OCI-LY3 (cell line): Measurements from ENCODE around the gene OR5K1.

Experiments used
- EZH2phosphoT487 ChIP-seq: fragments of 200-600 bp; shearing (Covaris generic); IDR thresholded peaks from 2 replicates; pipeline ENCODE4 v1.6.1; 2018; ENCODE audit warnings: antibody characterized with exemption, mixed run types, low read depth
- TF ChIP-seq, protein P1 (sequence below): fragments of 200-600, 300-600 bp; sonication (generic); IDR thresholded peaks from 2 replicates; pipeline ENCODE4 v1.5.1; 2014; ENCODE audit warnings: antibody characterized with exemption, low read length, low read depth

DNA sequence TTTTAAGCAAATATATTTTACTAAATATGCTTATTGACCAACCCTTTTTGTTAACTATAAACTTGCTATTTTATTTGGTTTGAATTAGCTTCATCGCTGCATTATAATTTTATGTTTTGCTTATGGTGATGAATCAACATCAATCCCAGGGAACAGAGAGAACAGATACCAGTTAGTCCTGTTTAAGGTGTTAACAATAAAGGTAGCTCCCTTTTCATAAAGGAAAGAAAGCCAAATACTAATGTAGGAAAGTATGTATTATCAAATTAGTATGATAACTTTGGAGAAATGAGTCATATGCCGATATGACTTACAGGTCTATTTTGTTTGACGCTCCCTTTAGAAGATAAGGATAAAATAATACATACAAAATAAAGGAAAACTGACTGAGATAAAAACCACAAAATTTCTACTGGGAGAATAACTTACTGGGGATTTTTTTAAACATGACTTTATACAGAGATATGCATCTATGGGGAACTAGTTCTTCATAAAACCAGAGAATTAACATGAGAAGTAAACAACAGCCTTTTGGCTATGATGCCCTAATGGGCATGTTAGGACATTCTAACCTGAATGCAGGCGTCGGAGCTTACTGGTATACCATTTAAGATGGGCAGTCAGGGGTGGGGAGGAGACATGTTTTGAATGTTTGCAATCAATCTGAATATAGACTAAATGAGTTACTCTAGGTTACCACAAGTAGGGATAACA is 39.0 kb downstream of the OR5K1 start:
- TF ChIP-seq, protein P1, sequence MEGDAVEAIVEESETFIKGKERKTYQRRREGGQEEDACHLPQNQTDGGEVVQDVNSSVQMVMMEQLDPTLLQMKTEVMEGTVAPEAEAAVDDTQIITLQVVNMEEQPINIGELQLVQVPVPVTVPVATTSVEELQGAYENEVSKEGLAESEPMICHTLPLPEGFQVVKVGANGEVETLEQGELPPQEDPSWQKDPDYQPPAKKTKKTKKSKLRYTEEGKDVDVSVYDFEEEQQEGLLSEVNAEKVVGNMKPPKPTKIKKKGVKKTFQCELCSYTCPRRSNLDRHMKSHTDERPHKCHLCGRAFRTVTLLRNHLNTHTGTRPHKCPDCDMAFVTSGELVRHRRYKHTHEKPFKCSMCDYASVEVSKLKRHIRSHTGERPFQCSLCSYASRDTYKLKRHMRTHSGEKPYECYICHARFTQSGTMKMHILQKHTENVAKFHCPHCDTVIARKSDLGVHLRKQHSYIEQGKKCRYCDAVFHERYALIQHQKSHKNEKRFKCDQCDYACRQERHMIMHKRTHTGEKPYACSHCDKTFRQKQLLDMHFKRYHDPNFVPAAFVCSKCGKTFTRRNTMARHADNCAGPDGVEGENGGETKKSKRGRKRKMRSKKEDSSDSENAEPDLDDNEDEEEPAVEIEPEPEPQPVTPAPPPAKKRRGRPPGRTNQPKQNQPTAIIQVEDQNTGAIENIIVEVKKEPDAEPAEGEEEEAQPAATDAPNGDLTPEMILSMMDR: no peak
- TF ChIP-seq EZH2phosphoT487: no peak
